H1 (cell line): ENCODE results near the gene CDK2. TPM values are rescaled to one million over a fixed set of nuclear protein-coding genes. Genes with fewer than 3 reads are reported as not detected.

Source experiments
- CTCF ChIA-PET: fragments of 300-600 bp; sonication (Branson Sonifier 250); formaldehyde crosslinking; loops from one replicate; lab custom pipeline; 2021; ENCODE audit not compliant: partially characterized antibody; lab: Charles Lee
- POLR2A ChIA-PET: fragments of 300-600 bp; sonication (Branson Sonifier 250); formaldehyde crosslinking; loops from one replicate; lab custom pipeline; 2021; ENCODE audit warnings: inconsistent platforms; ENCODE audit not compliant: partially characterized antibody; lab: Charles Lee
- DNase-seq, 2 experiments: peaks; one replicate each; pipeline versions ENCODE4 v3.0.0 to v3.0.0-alpha.2; 2010 to 2022; ENCODE audit warnings: low spot score in 2 of 2, low read depth in 1 of 2, mixed read lengths in 1 of 2
- FAIRE-seq: peaks from 2 replicates; lab custom pipeline; 2011; peaks lifted over from hg19 to GRCh38; lab: Jason Lieb, UNC
- H2AFZ ChIP-seq: 2 replicates; pipeline ENCODE4 v1.8.1; 2012; ENCODE audit warnings: low read length, inconsistent platforms
- H2AK5ac ChIP-seq: 2 replicates; pipeline ENCODE4 v1.6.1; 2013; ENCODE audit warnings: low read depth, low read length
- H2BK120ac ChIP-seq: replicated peaks from 2 replicates; pipeline ENCODE3; 2013; ENCODE audit warnings: low read depth, low read length, inconsistent platforms
- H2BK12ac ChIP-seq: 2 replicates; pipeline ENCODE4 v1.6.1; 2013; ENCODE audit warnings: low read depth, low read length
- H2BK15ac ChIP-seq: 2 replicates; pipeline ENCODE4 v1.6.1; 2013; ENCODE audit warnings: low read length
- H2BK20ac ChIP-seq: 2 replicates; pipeline ENCODE4 v1.6.1; 2013; ENCODE audit warnings: low read length
- H2BK5ac ChIP-seq: 2 replicates; pipeline ENCODE4 v1.6.1; 2013; ENCODE audit warnings: low read depth, low read length
- H3K14ac ChIP-seq: 2 replicates; pipeline ENCODE4 v1.6.1; 2013; ENCODE audit warnings: inconsistent platforms; ENCODE audit not compliant: insufficient read length
- H3K18ac ChIP-seq: 2 replicates; pipeline ENCODE4 v1.6.1; 2013; ENCODE audit warnings: low read length; ENCODE audit errors: extremely low read depth
- H3K23ac ChIP-seq: 2 replicates; pipeline ENCODE4 v1.6.1; 2013; ENCODE audit warnings: inconsistent platforms; ENCODE audit not compliant: insufficient read length
- H3K23me2 ChIP-seq: 2 replicates; pipeline ENCODE4 v1.6.1; 2013; ENCODE audit warnings: low read depth, low read length
- H3K27ac ChIP-seq: 2 replicates; pipeline ENCODE4 v1.6.1; 2011; ENCODE audit warnings: low read depth, low read length, inconsistent platforms
- H3K27me3 ChIP-seq, 4 experiments: replicated peaks in 1 of 4; 1 replicate in 1 of 4; 2 replicates in 3 of 4; pipeline versions ENCODE4 v1.6.1 to v1.8.1; 2011 to 2013; ENCODE audit warnings: low read length in 3 of 4, mild to moderate bottlenecking in 3 of 4, inconsistent platforms in 2 of 4, mixed read lengths in 2 of 4, moderate library complexity in 1 of 4; ENCODE audit not compliant: control insufficient read depth in 3 of 4, insufficient read depth in 3 of 4; ENCODE audit errors: extremely low read depth in 1 of 4
- H3K36me3 ChIP-seq, 4 experiments: 2 replicates each; pipeline versions ENCODE4 v1.6.1 to v1.8.1; 2011 to 2013; ENCODE audit warnings: mild to moderate bottlenecking in 4 of 4, low read length in 3 of 4, moderate library complexity in 2 of 4, control low read depth in 1 of 4, inconsistent platforms in 1 of 4; ENCODE audit not compliant: insufficient read depth in 4 of 4, control insufficient read depth in 2 of 4
- H3K4ac ChIP-seq: replicated peaks from 2 replicates; pipeline ENCODE3; 2013; ENCODE audit warnings: low read length, low read depth, mixed read lengths, inconsistent platforms; ENCODE audit not compliant: insufficient read length
- H3K4me1 ChIP-seq, 4 experiments: replicated peaks in 1 of 4; 1 replicate in 1 of 4; 2 replicates in 3 of 4; pipeline versions ENCODE4 v1.6.1 to v1.8.1; 2011 to 2013; ENCODE audit warnings: low read length in 3 of 4, inconsistent platforms in 2 of 4, mixed read lengths in 1 of 4; ENCODE audit not compliant: insufficient read depth in 4 of 4, control insufficient read depth in 3 of 4
- H3K4me2 ChIP-seq, 2 experiments: 2 replicates each; pipeline versions ENCODE4 v1.6.1 to v1.8.1; 2011 to 2013; ENCODE audit warnings: low read depth in 2 of 2, low read length in 2 of 2, control low read depth in 1 of 2, inconsistent platforms in 1 of 2, mild to moderate bottlenecking in 1 of 2; ENCODE audit not compliant: insufficient read depth in 1 of 2
- H3K4me3 ChIP-seq, 4 experiments: fragments of 200-600, 300-600 bp in 1 of 4; sonication (generic), shearing (Covaris generic), sonication (Bioruptor Twin) in 1 of 4; 2 replicates each; pipeline versions ENCODE4 v1.5.1 to v1.8.1; 2011 to 2016; ENCODE audit warnings: low read length in 4 of 4, low read depth in 3 of 4, control low read depth in 2 of 4, inconsistent platforms in 2 of 4, mild to moderate bottlenecking in 2 of 4, mixed read lengths in 1 of 4, moderate library complexity in 1 of 4; ENCODE audit not compliant: insufficient read depth in 2 of 4; ENCODE audit errors: extremely low read depth in 1 of 4
- H3K56ac ChIP-seq: replicated peaks from 2 replicates; pipeline ENCODE3; 2013; ENCODE audit warnings: low read depth, mild to moderate bottlenecking, mixed read lengths, low read length, inconsistent platforms; ENCODE audit not compliant: insufficient read length
- H3K79me1 ChIP-seq: 2 replicates; pipeline ENCODE4 v1.6.1; 2013; ENCODE audit warnings: low read depth, low read length, control low read depth
- H3K79me2 ChIP-seq, 2 experiments: 2 replicates each; pipeline versions ENCODE4 v1.6.1 to v1.8.1; 2012 to 2013; ENCODE audit warnings: low read length in 2 of 2, mild to moderate bottlenecking in 2 of 2, inconsistent platforms in 1 of 2; ENCODE audit not compliant: insufficient read depth in 2 of 2, control insufficient read depth in 1 of 2
- H3K9ac ChIP-seq, 4 experiments: replicated peaks in 1 of 4; 1 replicate in 1 of 4; 2 replicates in 3 of 4; pipeline versions ENCODE4 v1.6.1 to v1.8.1; 2011 to 2013; ENCODE audit warnings: low read depth in 3 of 4, low read length in 3 of 4, control low read depth in 2 of 4, mild to moderate bottlenecking in 2 of 4, moderate library complexity in 2 of 4, inconsistent platforms in 1 of 4; ENCODE audit errors: extremely low read depth in 1 of 4
- H3K9me3 ChIP-seq, 2 experiments: 2 replicates each; pipeline versions ENCODE4 v1.6.1 to v1.8.1; 2012 to 2013; ENCODE audit warnings: mild to moderate bottlenecking in 2 of 2, moderate library complexity in 2 of 2, control low read depth in 1 of 2, inconsistent platforms in 1 of 2, low read depth in 1 of 2, low read length in 1 of 2, mixed read lengths in 1 of 2; ENCODE audit not compliant: insufficient read depth in 2 of 2
- H4K20me1 ChIP-seq, 2 experiments: replicated peaks in 1 of 2; 2 replicates each; pipeline versions ENCODE3 to v1.8.1; 2011 to 2013; ENCODE audit warnings: inconsistent platforms in 2 of 2, low read length in 2 of 2, mild to moderate bottlenecking in 1 of 2; ENCODE audit not compliant: insufficient read depth in 2 of 2, control insufficient read depth in 1 of 2
- H4K5ac ChIP-seq: 2 replicates; pipeline ENCODE4 v1.6.1; 2013; ENCODE audit warnings: low read length, low read depth, mixed read lengths, inconsistent platforms; ENCODE audit not compliant: insufficient read length
- H4K8ac ChIP-seq: 2 replicates; pipeline ENCODE4 v1.8.0; 2013; ENCODE audit warnings: mild to moderate bottlenecking, moderate library complexity, low read length, inconsistent platforms; ENCODE audit not compliant: insufficient read depth; ENCODE audit errors: extremely low read depth
- H4K91ac ChIP-seq: replicated peaks from 2 replicates; pipeline ENCODE3; 2013; ENCODE audit warnings: low read length, mixed read lengths, inconsistent platforms; ENCODE audit not compliant: insufficient read length
- ASH2L ChIP-seq: fragments of 200-600, 300-600 bp; sonication (generic); IDR thresholded peaks from one replicate; pipeline ENCODE4 v1.7.1; 2017; ENCODE audit warnings: low read length
- ATF3 ChIP-seq: IDR thresholded peaks from 2 replicates; pipeline ENCODE4 v1.6.1; 2011; ENCODE audit warnings: low read depth, mild to moderate bottlenecking, low read length; ENCODE audit not compliant: insufficient read depth
- MAFK ChIP-seq: IDR thresholded peaks from 2 replicates; pipeline ENCODE4 v1.6.1; 2012; ENCODE audit warnings: low read depth, mild to moderate bottlenecking, improper control_type of control experiment, low read length
- POLR2A ChIP-seq, 2 experiments: IDR thresholded peaks; 1 replicate in 1 of 2; 2 replicates in 1 of 2; pipeline ENCODE4 v1.6.1; 2011; ENCODE audit warnings: low read depth in 2 of 2, low read length in 2 of 2, mild to moderate bottlenecking in 2 of 2; ENCODE audit errors: control extremely low read depth in 1 of 2
- RNF2 ChIP-seq: fragments of 200-900, 300-1000 bp; sonication (generic); IDR thresholded peaks from 2 replicates; pipeline ENCODE4 v1.7.1; 2016; ENCODE audit warnings: borderline replicate concordance, low read depth, mild to moderate bottlenecking, antibody characterized with exemption, low read length; ENCODE audit not compliant: poor library complexity, severe bottlenecking; ENCODE audit errors: missing control alignments
- RXRA ChIP-seq: IDR thresholded peaks from 2 replicates; pipeline ENCODE4 v1.6.1; 2011; ENCODE audit warnings: low read depth, mild to moderate bottlenecking, low read length, moderate library complexity; ENCODE audit not compliant: insufficient read depth
- SP1 ChIP-seq: IDR thresholded peaks from 2 replicates; pipeline ENCODE4 v1.6.1; 2011; ENCODE audit warnings: low read depth, low read length
- SRF ChIP-seq: IDR thresholded peaks from 2 replicates; pipeline ENCODE4 v1.6.1; 2011; ENCODE audit warnings: mild to moderate bottlenecking, low read depth, low read length, moderate library complexity
- TAF1 ChIP-seq: IDR thresholded peaks from 2 replicates; pipeline ENCODE4 v1.6.1; 2011; ENCODE audit warnings: mild to moderate bottlenecking, low read depth, low read length
- TBP ChIP-seq: IDR thresholded peaks from 2 replicates; pipeline ENCODE4 v1.6.1; 2011; ENCODE audit warnings: low read depth, low read length, improper control_type of control experiment
- TCF12 ChIP-seq: IDR thresholded peaks from 2 replicates; pipeline ENCODE4 v1.6.1; 2011; ENCODE audit warnings: low read depth, mild to moderate bottlenecking, low read length
- WGBS, 2 experiments: shearing (Covaris generic) in 1 of 2; methylation state at CpG; one replicate each; pipeline versions ENCODE4 v1.1.6 to v1.1.7; 2013 to 2015; ENCODE audit warnings: low lambda C conversion rate in 2 of 2, mixed read lengths in 2 of 2, inconsistent platforms in 1 of 2, low coverage in 1 of 2, missing lambda C conversion rate in 1 of 2; ENCODE audit not compliant: insufficient replicate concordance in 2 of 2, insufficient coverage in 1 of 2, insufficient read length in 1 of 2; ENCODE audit errors: extremely low coverage in 1 of 2, missing lambda C conversion rate in 1 of 2; 5-methylcytosine and 5-hydroxymethylcytosine counted together
- polyA plus RNA-seq, 7 experiments: library from polyadenylated mRNA; depleted of rRNA in 3 of 7; stranded (reverse) in 5 of 7; unstranded in 2 of 7; fragments of >200 nt in 5 of 7; fragments of 200-250 nt in 2 of 7; gene quantifications; 1 replicate in 5 of 7; 2 replicates in 1 of 7; 4 replicates in 1 of 7; pipeline versions ENCODE4 v1.2.1 to v1.2.3, GENCODE V29; 2011 to 2013; ENCODE audit warnings: missing spikeins in 2 of 7, mixed read lengths in 2 of 7
- total RNA-seq: library from RNA; stranded (reverse); fragmentation: NEBNext Ultra II Directional; extraction: Animal tissue kit (Norgen Biotek cat#: 25700); gene quantifications from 2 replicates; pipeline ENCODE4 v1.2.1, GENCODE V29; 2021

CDK2 gene
- total and polyA plus RNA-seq, 2 of the 8 experiments (the other 6 are each of a cell fraction or from before 2014, with no cell fraction given) = 39.4 to 42.5 TPM

- peak within 1 kb of the TSS; percentile 54 for H3K14ac ChIP-seq
- peak within 1 kb of the TSS; percentile 30 for H2BK120ac ChIP-seq
- H2BK20ac ChIP-seq = peak within 1 kb of the TSS; percentile 86; the same call in 1 of the 2 replicates
- H3K4me3 ChIP-seq = peak within 1 kb of the TSS; percentile 37 to 60 (median 52)
- no peaks in the 10 kb centered on the region; the same call in 1 of the 2 replicates for H3K79me1 ChIP-seq
- peak within 1 kb of the TSS; percentile 73 for H3K27ac ChIP-seq
- peak within 1 kb of the TSS; percentile 71; the same call in 1 of the 2 replicates for H2AK5ac ChIP-seq
- H4K5ac ChIP-seq = peak within 1 kb of the TSS; percentile 92
- H3K18ac ChIP-seq = peak within 1 kb of the TSS; percentile 76
- 8% methylated on average over 8 of the region's 10 CpGs; no CpG with 5 or more reads in 1 of the 2 experiments for WGBS, 2 experiments
- peaks cover 0 to 13% (median 2%) of the 10 kb centered on the region in 4 experiments; a peak in 4 of 8 replicates for H3K36me3 ChIP-seq
- H3K9me3 ChIP-seq = no peaks in the 10 kb centered on the region
- peak within 1 kb of the TSS; percentile 24; the same call in 1 of the 2 replicates for H2AFZ ChIP-seq
- FAIRE-seq (no peak), DNase-seq (peak in 1 of 2 experiments; percentile 81)
- peak within 1 kb of the TSS; percentile 80 for H3K4ac ChIP-seq
- ChIA-PET CTCF (interaction anchor here (1.3 to 18.1 kb wide), 4 partner anchors 9 to 25 kb away, joined by 4 to 256 read pairs (median 19); partner anchors contain the start of gene SUOX), POLR2A (interaction anchor here (0.7 to 6.3 kb wide), 17 partner anchors 9 to 265 kb away, joined by 3 to 82 read pairs (median 5); partner anchors contain the start of genes ERBB3, ORMDL2, PA2G4 and PYM1)
- H3K23me2 ChIP-seq = peaks cover 12% of the 10 kb centered on the region
- peaks cover 8 to 25% (median 16%) of the 10 kb centered on the region in 4 experiments for H3K4me1 ChIP-seq
- peak within 1 kb of the TSS; percentile 92 for H2BK5ac ChIP-seq
- peak within 1 kb of the TSS; percentile 97 for H4K91ac ChIP-seq
- no peaks in the 10 kb centered on the region for H3K27me3 ChIP-seq
- H3K4me2 ChIP-seq = peak within 1 kb of the TSS; percentile 78 to 92
- H3K56ac ChIP-seq = peak within 1 kb of the TSS; percentile 59
- no peaks in the 10 kb centered on the region for H3K79me2 ChIP-seq
- H3K9ac ChIP-seq = peak within 1 kb of the TSS in 3 of 4 experiments; percentile 44 to 78 (median 71); a peak in 6 of 7 replicates
- H3K23ac ChIP-seq = no peak within 1 kb of the TSS
- peak within 1 kb of the TSS; percentile 89 for H2BK12ac ChIP-seq
- peak within 1 kb of the TSS; percentile 81 for H4K8ac ChIP-seq
- no peaks in the 10 kb centered on the region for H4K20me1 ChIP-seq
- H2BK15ac ChIP-seq = peak within 1 kb of the TSS; percentile 84; the same call in 1 of the 2 replicates
- TF ChIP-seq SP1 (peak; percentile 47; the same call in 1 of the 2 replicates), ASH2L (peak; percentile 66), POLR2A (IDR thresholded peaks at IDR 0.05; ENCODE audit: control extremely low read depth in 1 of 2, low read depth in 2 of 2, low read length in 2 of 2) (peak in 1 of 2 experiments; percentile 69; a peak in 2 of 3 replicates), RNF2 (no peak), SRF (no peak), MAFK (no peak), TBP (peak; percentile 52), RXRA (0 out of 2 replicates have a peak, but pooled peaks have one; percentile 7), TCF12 (no peak), ATF3 (no peak), TAF1 (peak; percentile 83)
Measured at GRCh38 chr12:56020423-56021184, 54.0 kb downstream of the CDK2 start, which contains the start of gene IKZF4. TSS of gene IKZF4 (plus strand) at chr12:56021043. CDS start at chr12:56021494, 451 bp downstream.
